Activated naive CD8-positive, alpha-beta T cell (primary cell): ENCODE results near the gene FRMD1.
"Not testable (repeated sequence)": the region's sequence is repeated elsewhere in the genome, so short reads cannot be mapped to it uniquely, and the experiment has no call there.

Source experiments
- H3K27ac Mint-ChIP-seq: one replicate; pipeline ENCODE4 v1.8.0; 2021; ENCODE audit warnings: mixed read lengths
- H3K27me3 Mint-ChIP-seq: one replicate; pipeline ENCODE4 v1.8.0; 2021; ENCODE audit warnings: mixed read lengths
- H3K36me3 Mint-ChIP-seq: one replicate; pipeline ENCODE4 v1.8.0; 2021; ENCODE audit warnings: mixed read lengths
- H3K4me1 Mint-ChIP-seq: one replicate; pipeline ENCODE4 v1.8.0; 2021; ENCODE audit warnings: low read depth, mixed read lengths
- H3K4me3 Mint-ChIP-seq: one replicate; pipeline ENCODE4 v1.8.0; 2021; ENCODE audit warnings: mild to moderate bottlenecking, mixed read lengths
- H3K9me3 Mint-ChIP-seq: one replicate; pipeline ENCODE4 v1.8.0; 2021; ENCODE audit warnings: low read depth, mixed read lengths

The FRMD1 gene

DNA sequence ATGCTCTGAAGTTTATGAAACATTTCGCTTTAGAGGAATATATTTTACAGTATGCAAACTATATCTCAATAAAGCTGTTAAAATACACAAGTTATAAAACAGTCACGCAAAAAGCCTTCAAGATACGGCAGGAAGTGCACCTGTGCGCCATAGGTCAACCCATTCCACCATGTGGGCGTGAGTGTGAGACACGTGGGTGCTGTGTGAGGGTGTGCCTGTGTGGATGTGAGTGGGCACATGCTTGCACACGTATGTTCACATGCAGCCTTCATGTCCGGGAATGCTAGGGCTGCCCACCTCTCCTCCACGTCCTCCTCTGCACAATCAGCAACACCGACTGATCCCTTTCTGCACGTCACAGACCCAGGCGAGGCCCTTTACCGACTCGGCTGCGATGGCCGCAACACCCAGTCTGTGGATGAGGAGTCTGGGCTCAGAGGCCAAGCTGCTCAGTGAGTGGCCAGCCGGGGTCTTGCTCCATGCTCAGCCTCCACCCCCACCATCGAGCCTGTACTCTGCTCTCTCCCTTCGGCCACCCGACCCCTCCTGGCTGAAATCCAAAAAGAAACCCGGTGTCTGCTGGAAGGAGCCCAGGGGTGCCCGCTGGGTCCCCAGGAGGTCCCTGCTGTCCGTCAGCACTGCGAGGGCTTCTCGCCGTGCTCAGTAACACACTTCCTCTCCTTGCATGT is 3.0 kb upstream of the FRMD1 start:
- Mint-ChIP-seq H3K4me1 (no peaks in the 10 kb centered on the region), H3K27ac (no peak overlapping the region), H3K36me3 (no peaks in the 10 kb centered on the region), H3K9me3 (no peaks in the 10 kb centered on the region), H3K27me3 (no peaks in the 10 kb centered on the region), H3K4me3 (no peak overlapping the region)

DNA sequence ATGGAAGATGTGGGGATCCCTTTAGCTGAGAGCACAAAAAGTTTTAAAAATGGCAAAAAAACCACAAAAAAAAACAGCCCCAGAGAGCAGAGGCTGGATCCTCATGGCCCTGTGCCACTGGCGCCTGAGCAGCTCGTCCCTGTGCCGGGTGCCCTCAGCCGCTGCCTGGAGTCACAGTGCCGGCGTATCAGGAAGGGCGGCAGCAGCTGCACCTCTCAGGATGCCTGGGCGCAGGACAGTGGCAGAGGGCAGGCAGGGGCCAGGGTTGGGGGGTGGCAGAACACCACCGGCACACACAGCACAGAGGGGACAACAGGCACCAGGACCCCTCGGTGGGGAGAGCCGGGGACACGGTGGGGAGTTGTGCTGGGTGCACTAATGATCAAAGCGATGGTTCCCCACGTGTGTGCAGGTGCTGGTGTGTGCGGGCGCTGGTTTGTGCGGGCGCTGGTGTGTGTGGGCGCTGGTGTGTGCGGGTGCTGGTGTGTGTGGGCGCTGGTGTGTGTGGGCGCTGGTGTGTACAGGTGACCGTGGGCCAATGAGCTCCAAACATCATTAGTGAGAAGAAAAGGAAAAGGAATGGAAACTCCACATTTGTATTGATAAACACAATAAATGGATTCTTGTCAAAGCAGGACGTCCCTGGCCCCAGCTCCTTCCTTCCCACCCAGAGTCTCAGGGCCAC is 1.5 kb upstream of the FRMD1 start:
- Mint-ChIP-seq H3K4me3 (no peak overlapping the region), H3K9me3 (no peaks in the 10 kb centered on the region), H3K36me3 (no peaks in the 10 kb centered on the region), H3K27ac (no peak overlapping the region), H3K27me3 (no peaks in the 10 kb centered on the region), H3K4me1 (no peaks in the 10 kb centered on the region)

DNA sequence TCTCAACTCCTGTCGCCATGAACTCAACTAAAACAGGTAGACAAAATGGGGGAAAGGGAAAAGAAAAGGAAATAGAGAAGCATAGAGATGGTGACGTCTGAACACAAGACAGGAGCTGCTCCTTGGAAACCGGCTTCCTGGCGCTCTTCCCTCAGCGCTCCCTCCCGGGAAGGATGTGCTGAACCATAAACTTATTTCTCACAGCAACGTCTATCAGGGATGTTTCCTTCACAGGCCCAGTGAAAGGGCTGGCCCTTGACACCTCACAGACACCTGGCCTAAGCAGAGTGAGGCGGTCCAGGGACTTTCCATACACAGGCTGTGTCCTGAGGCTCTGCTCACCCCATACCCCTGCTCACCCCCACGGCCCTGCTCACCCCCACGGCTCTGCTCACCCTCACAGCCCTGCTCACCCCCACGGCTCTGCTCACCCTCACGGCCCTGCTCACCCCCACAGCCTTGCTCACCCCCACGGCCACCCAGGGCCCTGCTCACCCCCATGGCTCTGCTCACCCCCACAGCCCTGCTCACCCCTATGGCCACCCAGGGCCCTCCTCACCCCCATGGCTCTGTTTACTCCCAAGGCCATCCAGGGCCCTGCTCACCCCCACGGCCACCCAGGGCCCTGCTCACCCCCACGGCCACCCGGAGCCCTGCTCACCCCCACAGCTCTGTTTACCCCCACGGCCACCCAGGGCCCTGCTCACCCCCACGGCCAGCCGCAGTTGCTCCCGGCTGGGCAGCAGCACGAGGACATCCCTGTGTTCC is 653 bp downstream of the FRMD1 start:
- Mint-ChIP-seq H3K4me3 (no peak overlapping the region), H3K27me3 (no peaks in the 10 kb centered on the region), H3K27ac (no peak overlapping the region), H3K36me3 (no peaks in the 10 kb centered on the region), H3K9me3 (no peaks in the 10 kb centered on the region), H3K4me1 (no peaks in the 10 kb centered on the region)

DNA sequence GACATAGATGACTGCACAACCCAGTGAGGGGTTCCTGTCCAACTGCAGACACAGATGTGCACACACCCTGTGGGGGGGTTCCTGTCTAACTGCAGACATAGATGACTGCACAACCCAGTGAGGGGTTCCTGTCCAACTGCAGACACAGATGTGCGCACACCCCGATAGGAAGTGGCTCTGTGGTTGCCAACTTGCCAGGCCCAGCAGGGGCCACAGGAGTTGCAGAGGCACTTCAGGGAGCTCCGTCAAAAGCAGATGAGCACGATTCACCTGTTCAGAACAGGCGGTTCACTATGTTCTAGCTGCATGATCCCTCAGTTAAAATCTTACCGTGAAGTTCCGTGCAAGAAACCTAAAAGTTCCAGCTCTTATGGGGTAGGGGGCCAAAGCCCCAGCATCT is 1.6 kb downstream of the FRMD1 start:
- not testable (repeated sequence) for H3K4me1 Mint-ChIP-seq, H3K9me3 Mint-ChIP-seq

DNA sequence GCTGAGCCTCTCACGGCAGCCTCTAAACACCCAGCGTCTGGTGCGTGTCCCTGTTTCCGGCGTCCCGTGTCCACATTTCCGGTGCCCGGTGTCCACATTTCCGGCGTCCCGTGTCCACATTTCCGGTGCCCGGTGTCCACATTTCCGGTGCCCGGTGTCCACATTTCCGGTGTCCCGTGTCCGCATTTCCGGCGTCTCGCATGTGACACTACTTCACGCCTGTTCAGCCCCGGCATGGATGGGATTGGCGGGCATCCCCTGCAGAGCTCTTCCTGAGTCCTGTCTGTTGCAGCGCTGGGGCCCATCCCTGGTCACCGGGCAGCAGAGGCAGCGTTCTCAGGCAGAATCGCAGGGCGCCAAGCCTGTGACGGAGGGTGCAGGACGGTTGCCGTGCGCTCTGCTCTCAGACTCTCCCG is 3.2 kb downstream of the FRMD1 start:
- Mint-ChIP-seq H3K4me1 (no peaks in the 10 kb centered on the region), H3K4me3 (no peak overlapping the region), H3K36me3 (no peaks in the 10 kb centered on the region), H3K9me3 (no peaks in the 10 kb centered on the region), H3K27ac (no peak overlapping the region), H3K27me3 (no peaks in the 10 kb centered on the region)

More for the DNA sequence above, 1.6 kb downstream of the FRMD1 start:
- H3K27me3 Mint-ChIP-seq, H3K36me3 Mint-ChIP-seq, H3K27ac Mint-ChIP-seq, H3K4me3 Mint-ChIP-seq: not testable (repeated sequence)

DNA sequence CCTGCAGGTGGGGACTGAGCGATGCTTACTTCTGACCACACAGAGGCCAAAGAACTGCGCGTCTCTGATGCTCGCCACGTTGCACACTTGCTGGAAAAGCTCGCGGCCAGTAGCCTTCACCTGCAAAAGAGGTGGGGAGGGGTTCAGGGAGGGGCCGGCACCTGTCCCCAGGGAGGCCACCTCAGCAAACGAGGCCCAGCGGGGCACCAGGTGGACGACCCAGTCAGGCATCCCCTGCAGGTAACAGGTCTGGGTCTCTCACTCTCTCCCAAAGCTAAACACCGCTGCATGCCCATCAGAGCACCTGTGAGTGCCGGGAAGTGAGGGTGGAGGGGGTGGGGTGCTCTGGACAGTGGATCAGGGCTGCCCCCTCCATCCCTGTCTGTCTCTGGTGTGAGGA is 3.8 kb downstream of the FRMD1 start:
- H3K27me3 Mint-ChIP-seq: no peaks in the 10 kb centered on the region
- H3K4me1 Mint-ChIP-seq: no peaks in the 10 kb centered on the region
- H3K9me3 Mint-ChIP-seq: no peaks in the 10 kb centered on the region
- H3K4me3 Mint-ChIP-seq: no peak overlapping the region
- no peaks in the 10 kb centered on the region for H3K36me3 Mint-ChIP-seq
- H3K27ac Mint-ChIP-seq: no peak overlapping the region

DNA sequence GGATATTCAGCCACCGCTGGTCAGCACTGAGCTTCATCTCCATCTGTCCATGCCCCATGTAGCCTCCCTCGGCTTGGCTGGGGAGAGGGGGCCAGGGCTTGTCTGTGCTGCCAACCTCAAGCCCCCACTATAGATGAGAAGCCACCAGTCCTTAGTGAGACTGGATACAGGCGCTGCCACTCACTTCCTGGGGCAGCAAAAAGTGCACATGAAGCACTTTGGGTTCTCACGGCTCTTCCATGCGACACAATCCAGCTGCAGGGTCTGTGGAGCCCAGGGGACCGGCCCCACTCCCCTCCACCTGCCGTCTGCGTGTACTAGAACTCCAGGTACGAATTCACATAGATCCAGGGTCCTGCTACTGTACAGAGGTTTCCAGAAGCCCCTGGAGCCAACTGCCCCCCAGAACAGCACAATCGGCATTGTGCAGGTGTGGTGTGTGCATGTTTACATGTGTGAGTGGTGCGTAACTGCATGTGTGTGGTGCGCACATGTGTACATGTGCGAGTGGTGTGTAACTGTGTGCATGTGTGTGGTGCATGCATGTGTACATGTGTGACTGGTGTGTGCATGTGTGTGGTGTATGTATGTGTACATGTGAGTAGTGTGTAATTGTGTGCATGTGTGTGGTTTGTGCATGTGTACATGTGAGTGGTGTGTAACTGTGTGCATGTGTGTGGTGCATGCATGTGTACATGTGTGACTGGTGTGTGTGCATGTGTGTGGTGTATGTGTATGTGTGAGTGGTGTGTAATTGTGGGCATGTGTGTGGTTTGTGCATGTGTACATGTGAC is 4.9 kb downstream of the FRMD1 start:
- Mint-ChIP-seq H3K4me1 (no peaks in the 10 kb centered on the region), H3K27me3 (no peaks in the 10 kb centered on the region), H3K36me3 (no peaks in the 10 kb centered on the region), H3K4me3 (no peak overlapping the region), H3K9me3 (no peaks in the 10 kb centered on the region), H3K27ac (no peak overlapping the region)

DNA sequence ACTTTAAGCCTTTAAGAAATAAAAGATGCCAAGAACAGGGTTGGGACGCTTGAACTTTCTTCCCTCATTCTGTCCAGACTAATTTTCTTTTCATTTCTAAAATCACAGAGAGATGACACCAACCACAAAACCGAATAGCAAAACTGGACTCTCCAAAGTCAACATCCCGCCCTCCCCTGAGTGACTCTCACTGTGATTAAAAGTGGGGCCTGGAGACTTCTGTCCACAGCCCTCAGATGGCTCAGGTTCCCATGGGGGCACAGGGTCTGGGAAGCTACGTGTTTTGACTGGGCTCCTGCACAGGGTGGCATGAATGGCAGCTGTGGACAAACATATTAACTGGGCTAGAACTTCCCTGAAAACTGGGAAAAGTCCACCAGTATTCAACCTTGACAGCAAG is 6.3 kb downstream of the FRMD1 start:
- Mint-ChIP-seq H3K27me3 (no peaks in the 10 kb centered on the region), H3K36me3 (no peaks in the 10 kb centered on the region), H3K4me3 (no peak overlapping the region), H3K9me3 (no peaks in the 10 kb centered on the region), H3K4me1 (no peaks in the 10 kb centered on the region), H3K27ac (no peak overlapping the region)

DNA sequence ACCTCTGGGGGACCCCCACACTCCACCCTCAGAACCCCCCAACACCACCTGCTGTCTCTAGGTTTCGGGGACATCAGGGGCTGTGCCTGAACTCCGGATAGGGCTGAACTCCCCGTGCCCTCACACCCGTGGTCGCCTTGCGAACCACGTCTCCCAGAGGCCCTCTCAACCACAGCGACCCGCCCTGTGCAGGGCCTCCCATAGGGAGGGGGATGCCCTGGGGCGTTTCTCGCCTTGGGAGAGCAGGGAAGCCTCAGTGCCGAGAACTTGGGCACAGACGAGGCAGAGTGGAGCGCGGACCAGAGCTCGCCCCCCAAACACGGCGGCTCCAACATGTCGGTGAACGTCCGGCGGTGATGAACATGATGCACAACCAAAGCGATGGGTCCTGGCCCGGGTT is 6.8 kb downstream of the FRMD1 start:
- H3K27me3 Mint-ChIP-seq: no peaks in the 10 kb centered on the region
- H3K36me3 Mint-ChIP-seq: no peaks in the 10 kb centered on the region
- no peak overlapping the region for H3K27ac Mint-ChIP-seq
- H3K4me1 Mint-ChIP-seq: no peaks in the 10 kb centered on the region
- H3K9me3 Mint-ChIP-seq: no peaks in the 10 kb centered on the region
- no peak overlapping the region for H3K4me3 Mint-ChIP-seq

DNA sequence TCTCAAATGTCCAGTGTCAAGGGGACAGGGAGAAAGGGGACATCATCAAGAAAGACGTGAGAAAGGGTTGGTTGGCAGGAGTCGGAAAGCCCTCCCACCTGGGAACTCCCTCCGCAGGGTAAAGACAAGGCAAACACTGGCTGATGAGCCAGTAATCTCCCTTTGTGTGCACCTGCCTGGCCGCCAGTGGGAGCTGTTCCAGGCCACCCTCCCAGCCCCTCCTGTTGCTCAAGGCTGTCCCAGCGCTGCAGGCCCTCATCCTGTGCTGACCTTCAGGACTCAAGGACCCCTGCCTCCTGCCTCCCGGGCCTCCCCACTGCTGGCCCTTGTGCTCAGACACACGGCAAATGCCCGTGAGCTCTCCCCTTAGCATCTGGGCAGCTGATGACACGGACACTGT is 7.4 kb downstream of the FRMD1 start:
- no peaks in the 10 kb centered on the region for H3K36me3 Mint-ChIP-seq
- no peaks in the 10 kb centered on the region for H3K27me3 Mint-ChIP-seq
- H3K9me3 Mint-ChIP-seq: no peaks in the 10 kb centered on the region
- no peak overlapping the region for H3K27ac Mint-ChIP-seq
- no peak overlapping the region for H3K4me3 Mint-ChIP-seq
- H3K4me1 Mint-ChIP-seq: no peaks in the 10 kb centered on the region

DNA sequence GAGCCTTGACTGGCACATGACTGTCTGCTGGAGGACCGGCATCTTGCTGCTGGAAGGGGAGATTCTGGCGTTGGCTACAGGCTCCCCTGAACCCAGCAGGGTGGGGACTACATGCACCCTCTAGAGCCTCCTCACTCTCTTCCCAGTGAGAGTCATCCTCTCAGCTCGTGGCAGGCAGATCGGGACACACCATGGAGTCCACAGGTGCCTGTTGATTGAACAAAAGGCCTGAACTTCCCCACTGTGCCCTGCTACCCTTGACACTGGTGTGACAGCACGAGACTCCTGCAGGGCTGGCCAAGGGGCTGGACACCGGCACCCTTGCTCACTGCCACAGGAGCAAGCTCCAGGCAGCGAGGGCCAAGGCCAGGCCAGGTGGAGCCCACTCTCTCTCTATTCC is 8.2 kb downstream of the FRMD1 start:
- Mint-ChIP-seq H3K27ac (no peak overlapping the region), H3K36me3 (no peaks in the 10 kb centered on the region), H3K4me3 (no peak overlapping the region), H3K4me1 (no peaks in the 10 kb centered on the region), H3K9me3 (no peaks in the 10 kb centered on the region), H3K27me3 (no peaks in the 10 kb centered on the region)

DNA sequence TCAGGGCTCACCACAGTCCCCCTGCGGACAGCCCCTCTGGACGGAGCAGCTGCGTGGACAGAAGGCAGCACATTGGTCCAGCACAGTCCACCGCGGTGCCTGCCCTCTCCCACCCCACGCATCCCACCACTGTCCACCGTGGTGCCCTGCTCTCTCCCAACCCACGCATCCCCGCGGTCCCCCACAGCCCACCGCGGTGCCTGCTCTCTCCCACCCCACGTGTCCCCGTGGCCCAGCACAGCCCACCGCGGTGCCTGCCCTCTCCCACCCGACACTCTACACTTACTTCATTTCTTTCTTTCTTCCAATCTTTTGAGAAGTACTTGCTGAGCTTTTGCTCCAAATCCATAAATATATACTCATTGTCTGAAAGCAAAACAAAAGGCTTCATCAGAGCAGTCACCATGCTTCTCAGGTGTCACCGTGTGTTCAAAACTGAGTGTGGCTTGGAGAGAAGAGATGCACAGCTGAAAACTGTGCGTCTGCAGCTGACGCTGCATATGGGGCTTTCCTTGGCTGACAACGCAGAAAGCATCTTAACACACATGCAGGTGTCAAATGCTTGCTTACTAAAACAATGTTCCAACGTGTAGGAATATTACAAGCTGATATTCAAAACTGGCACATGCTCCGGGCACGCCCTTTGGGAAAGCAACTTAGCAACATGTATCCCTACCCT is 11.8 kb downstream of the FRMD1 start:
- Mint-ChIP-seq H3K4me1 (no peaks in the 10 kb centered on the region), H3K4me3 (no peak overlapping the region)

DNA sequence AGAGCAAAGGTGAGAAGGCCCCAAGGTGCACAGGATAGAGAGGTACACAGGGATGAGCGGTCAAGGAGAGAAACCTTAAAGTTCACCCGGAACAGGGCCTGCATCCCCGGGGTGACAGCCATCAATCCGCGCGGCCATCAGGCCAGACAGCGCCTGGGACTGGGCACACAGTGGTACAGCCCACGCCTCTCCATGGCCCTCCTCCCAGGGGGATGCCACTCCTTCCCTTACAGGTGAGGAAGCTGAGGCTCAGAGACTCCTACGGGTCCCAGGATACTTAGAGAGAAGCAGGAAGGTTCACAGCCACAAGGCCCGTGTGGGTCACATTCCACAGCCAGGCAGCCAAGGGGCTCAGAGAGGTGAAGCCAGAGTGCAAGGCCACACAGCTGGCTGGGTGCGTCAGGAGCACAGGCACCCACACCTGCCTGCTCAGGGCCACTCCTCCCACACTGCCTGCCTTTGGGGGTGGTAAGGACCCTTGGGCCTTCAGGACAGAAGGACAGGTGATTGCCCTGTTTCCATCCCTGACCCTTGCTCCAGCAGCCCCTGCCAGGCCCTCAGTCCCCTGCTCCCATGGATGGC is 14.7 kb downstream of the FRMD1 start:
- H3K27me3 Mint-ChIP-seq: no peaks in the 10 kb centered on the region
- H3K4me1 Mint-ChIP-seq: no peaks in the 10 kb centered on the region
- H3K4me3 Mint-ChIP-seq: no peak overlapping the region
- no peak overlapping the region for H3K27ac Mint-ChIP-seq
- no peaks in the 10 kb centered on the region for H3K36me3 Mint-ChIP-seq
- no peaks in the 10 kb centered on the region for H3K9me3 Mint-ChIP-seq

More for the DNA sequence above, 11.8 kb downstream of the FRMD1 start:
- Mint-ChIP-seq H3K36me3 (no peaks in the 10 kb centered on the region), H3K27me3 (no peaks in the 10 kb centered on the region), H3K9me3 (no peaks in the 10 kb centered on the region), H3K27ac (no peak overlapping the region)

DNA sequence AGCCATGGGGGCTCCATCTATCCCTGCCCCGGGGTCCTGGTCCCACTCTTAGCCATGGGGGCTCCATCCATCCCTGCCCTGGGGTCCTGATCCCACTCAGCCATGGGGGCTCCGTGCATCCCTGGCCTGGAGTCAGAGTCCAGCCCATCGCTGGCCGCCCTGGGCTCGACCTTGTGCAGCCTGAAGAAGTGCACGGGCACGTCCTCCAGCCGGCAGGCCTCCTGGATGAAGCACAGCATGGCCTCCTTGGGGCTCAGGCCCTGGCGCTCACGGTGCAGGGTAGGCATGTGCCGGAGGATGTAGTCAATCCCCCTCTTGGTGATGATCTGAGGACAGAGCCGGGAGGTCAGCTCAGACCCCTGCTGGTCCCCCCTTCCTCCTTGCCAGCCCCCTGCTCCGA is 15.6 kb downstream of the FRMD1 start:
- H3K4me3 Mint-ChIP-seq: no peak overlapping the region
- no peaks in the 10 kb centered on the region for H3K9me3 Mint-ChIP-seq
- H3K36me3 Mint-ChIP-seq: no peaks in the 10 kb centered on the region
- H3K27ac Mint-ChIP-seq: no peak overlapping the region
- no peaks in the 10 kb centered on the region for H3K4me1 Mint-ChIP-seq
- H3K27me3 Mint-ChIP-seq: no peaks in the 10 kb centered on the region
